Karpas-422 (cell line): ENCODE measurements around the gene MTCL1. TPM values are rescaled to one million over a fixed set of nuclear protein-coding genes. Genes with fewer than 3 reads are reported as not detected.

Experiments
- DNase-seq: peaks from one replicate; pipeline ENCODE4 v3.0.0-alpha.2; 2015
- H2AFZ ChIP-seq: fragments of 200-600 bp; sonication (generic); 2 replicates; pipeline ENCODE4 v1.6.1; 2014; ENCODE audit warnings: antibody characterized with exemption, low read length, mixed read lengths
- H3K27ac ChIP-seq: fragments of 200-600 bp; sonication (generic); 2 replicates; pipeline ENCODE4 v1.5.1; 2014; ENCODE audit warnings: mild to moderate bottlenecking, low read length, moderate library complexity
- H3K27me3 ChIP-seq: fragments of 200-600 bp; sonication (generic); 2 replicates; pipeline ENCODE4 v1.6.1; 2014; ENCODE audit warnings: low read length, mixed read lengths
- H3K36me3 ChIP-seq: fragments of 200-600 bp; sonication (generic); 2 replicates; pipeline ENCODE4 v1.6.1; 2014; ENCODE audit warnings: low read length, mixed read lengths; ENCODE audit not compliant: insufficient read depth
- H3K4me1 ChIP-seq: fragments of 200-600 bp; sonication (generic); 2 replicates; pipeline ENCODE4 v1.6.1; 2014; ENCODE audit warnings: mild to moderate bottlenecking, low read length, mixed read lengths
- H3K4me2 ChIP-seq: fragments of 200-600 bp; sonication (generic); 2 replicates; pipeline ENCODE4 v1.6.1; 2014; ENCODE audit warnings: low read length, low read depth, mild to moderate bottlenecking; ENCODE audit not compliant: poor library complexity, severe bottlenecking
- H3K4me3 ChIP-seq: fragments of 200-600 bp; sonication (generic); 2 replicates; pipeline ENCODE4 v1.5.1; 2014; ENCODE audit warnings: mild to moderate bottlenecking, antibody characterized with exemption, low read length, mixed read lengths
- H3K79me2 ChIP-seq: fragments of 200-600 bp; sonication (generic); 2 replicates; pipeline ENCODE4 v1.6.1; 2014; ENCODE audit warnings: mild to moderate bottlenecking, low read length, mixed read lengths
- H3K9ac ChIP-seq: fragments of 200-600 bp; sonication (generic); 2 replicates; pipeline ENCODE4 v1.6.0; 2014; ENCODE audit warnings: low read length
- H3K9me2 ChIP-seq: fragments of 200-600 bp; sonication (generic), shearing (Covaris generic); replicated peaks from 2 replicates; pipeline ENCODE4 v1.6.0; 2014; ENCODE audit warnings: mild to moderate bottlenecking, low read length, moderate library complexity; ENCODE audit not compliant: insufficient read depth
- H3K9me3 ChIP-seq: fragments of 300-700, 200-600 bp; sonication (generic); 2 replicates; pipeline ENCODE4 v1.6.1; 2014; ENCODE audit warnings: low read length, mixed read lengths
- H4K20me1 ChIP-seq: fragments of 200-600 bp; sonication (generic); 2 replicates; pipeline ENCODE4 v1.6.1; 2014; ENCODE audit warnings: mild to moderate bottlenecking, antibody characterized with exemption, low read length, low read depth; ENCODE audit not compliant: insufficient read depth
- total RNA-seq: library from RNA; depleted of rRNA; stranded (reverse); fragments of >200 nt; shearing (Covaris generic); gene quantifications from 2 replicates; pipeline ENCODE4 v1.2.3, GENCODE V29; 2014; ENCODE audit warnings: low replicate concordance

The MTCL1 gene
- total RNA-seq, 1 experiment from 2014 or later, result 2.9 TPM

DNA sequence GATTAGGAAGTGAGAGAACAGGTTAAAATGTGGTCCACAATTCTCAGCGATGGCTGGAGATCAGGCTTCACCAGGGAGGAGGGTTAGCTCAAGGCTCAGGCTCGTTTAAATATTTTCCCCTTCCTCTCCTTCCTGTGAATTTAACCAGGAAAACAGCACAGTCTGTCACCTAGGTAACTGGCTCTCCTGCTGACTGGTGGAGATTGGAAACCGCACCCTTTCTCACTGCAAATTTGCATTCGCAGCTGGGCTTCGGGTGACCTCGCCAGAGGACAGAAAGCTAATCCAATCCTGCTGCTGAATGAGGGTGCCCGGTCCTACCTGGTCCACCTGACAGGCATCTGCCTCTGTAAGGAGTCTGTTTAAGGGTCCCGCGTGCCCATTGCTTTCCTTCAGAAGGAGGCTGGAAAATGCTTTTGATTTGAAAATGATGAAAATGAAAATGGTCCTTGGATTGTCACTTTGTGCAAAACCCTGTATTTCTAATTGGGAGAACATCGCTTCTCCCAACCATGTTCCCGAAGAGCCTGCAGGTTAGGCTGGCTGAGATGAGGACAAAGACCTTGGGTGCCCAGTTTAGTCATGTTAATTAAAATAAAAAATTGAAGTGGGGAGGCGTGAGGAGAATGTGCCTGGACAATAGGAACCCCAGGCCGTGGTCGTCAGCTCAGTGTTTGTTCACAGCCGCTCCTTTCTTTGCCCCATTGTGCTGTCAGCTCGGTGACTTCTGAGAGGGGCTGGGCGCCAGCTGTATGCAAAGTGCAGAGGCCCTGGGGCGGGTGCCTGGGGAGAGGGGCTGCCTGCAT, 43.4 kb upstream of the MTCL1 start:
- Histone ChIP-seq H3K79me2 (no peaks in the 10 kb centered on the region), H2AFZ (no peak overlapping the region)

GRCh38 chr18:8662560-8663255, 42.6 kb upstream of the MTCL1 start:
- no peak overlapping the region for H3K4me2 ChIP-seq
- no peak overlapping the region for H3K27ac ChIP-seq
- no peak overlapping the region for H3K4me3 ChIP-seq
- H3K4me1 ChIP-seq, result peaks cover 5% of the 10 kb centered on the region; the same call in 1 of the 2 replicates
- no peaks in the 10 kb centered on the region for H3K9me2 ChIP-seq
- H3K36me3 ChIP-seq, result no peaks in the 10 kb centered on the region
- no peak overlapping the region for H3K9ac ChIP-seq
- no peaks in the 10 kb centered on the region for H3K27me3 ChIP-seq
- no peaks in the 10 kb centered on the region for H3K9me3 ChIP-seq
- no peak for DNase-seq
- no peaks in the 10 kb centered on the region for H4K20me1 ChIP-seq
- no peak overlapping the region for H2AFZ ChIP-seq
- no peaks in the 10 kb centered on the region for H3K79me2 ChIP-seq

More for the DNA sequence above, 43.4 kb upstream of the MTCL1 start:
- H3K9me3 ChIP-seq, result no peaks in the 10 kb centered on the region
- peak; percentile 30 for DNase-seq
- no peak overlapping the region for H3K9ac ChIP-seq
- peaks cover 5% of the 10 kb centered on the region; the same call in 1 of the 2 replicates for H3K4me1 ChIP-seq
- no peaks in the 10 kb centered on the region for H3K36me3 ChIP-seq
- H3K27ac ChIP-seq, result no peak overlapping the region
- no peak overlapping the region for H3K4me3 ChIP-seq
- H3K4me2 ChIP-seq, result no peak overlapping the region
- no peaks in the 10 kb centered on the region for H3K9me2 ChIP-seq
- H4K20me1 ChIP-seq, result no peaks in the 10 kb centered on the region
- H3K27me3 ChIP-seq, result no peaks in the 10 kb centered on the region

GRCh38 chr18:8667846-8668245, 37.5 kb upstream of the MTCL1 start:
- Histone ChIP-seq H3K79me2 (no peaks in the 10 kb centered on the region), H4K20me1 (0 out of 2 replicates have a peak, but pooled peaks cover 3% of the 10 kb centered on the region), H3K27ac (no peak overlapping the region), H3K4me2 (no peak overlapping the region), H3K9ac (no peak overlapping the region), H3K9me2 (no peaks in the 10 kb centered on the region), H2AFZ (no peak overlapping the region), H3K27me3 (no peaks in the 10 kb centered on the region), H3K4me3 (no peak overlapping the region), H3K4me1 (no peaks in the 10 kb centered on the region), H3K36me3 (no peaks in the 10 kb centered on the region), H3K9me3 (no peaks in the 10 kb centered on the region)
- no peak for DNase-seq

- DNase-seq, result no peak
- H3K36me3 ChIP-seq, result no peaks in the 10 kb centered on the region
- H2AFZ ChIP-seq, result no peak overlapping the region
- no peak overlapping the region for H3K9ac ChIP-seq
- H3K4me1 ChIP-seq, result no peaks in the 10 kb centered on the region
- no peak overlapping the region for H3K4me2 ChIP-seq
- 0 out of 2 replicates have a peak, but pooled peaks cover 3% of the 10 kb centered on the region for H4K20me1 ChIP-seq
- no peaks in the 10 kb centered on the region for H3K27me3 ChIP-seq
- no peaks in the 10 kb centered on the region for H3K9me3 ChIP-seq
- no peaks in the 10 kb centered on the region for H3K9me2 ChIP-seq
- H3K79me2 ChIP-seq, result no peaks in the 10 kb centered on the region
- H3K27ac ChIP-seq, result no peak overlapping the region
- no peak overlapping the region for H3K4me3 ChIP-seq
These were observed 37.0 kb upstream of the MTCL1 start for GRCh38 chr18:8668381-8668780.

DNA sequence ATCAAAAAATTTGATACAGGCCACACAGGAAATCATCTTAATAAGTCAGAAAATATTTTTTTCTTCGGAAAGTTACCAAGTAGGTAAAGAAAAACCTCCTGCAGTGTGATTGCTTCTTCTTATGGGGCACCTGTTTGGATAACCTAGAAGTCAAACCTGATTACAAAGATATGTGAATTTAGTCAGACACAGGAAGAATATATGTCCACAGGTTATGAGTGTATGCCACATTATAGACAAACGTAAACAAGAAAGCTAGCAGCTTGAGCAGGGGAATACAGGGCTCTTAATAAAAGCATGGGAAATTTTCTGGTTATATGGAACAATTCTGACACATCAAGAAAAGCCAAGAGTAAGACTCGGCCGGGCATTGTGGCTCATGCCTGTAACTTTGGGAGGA, 35.8 kb upstream of the MTCL1 start:
- Histone ChIP-seq H4K20me1 (0 out of 2 replicates have a peak, but pooled peaks cover 3% of the 10 kb centered on the region), H3K27me3 (no peaks in the 10 kb centered on the region), H3K9me2 (no peaks in the 10 kb centered on the region), H3K27ac (no peak overlapping the region), H3K9me3 (no peaks in the 10 kb centered on the region), H2AFZ (no peak overlapping the region), H3K4me3 (no peak overlapping the region), H3K4me1 (no peaks in the 10 kb centered on the region), H3K9ac (no peak overlapping the region), H3K4me2 (no peak overlapping the region), H3K36me3 (no peaks in the 10 kb centered on the region), H3K79me2 (no peaks in the 10 kb centered on the region)
- no peak for DNase-seq

- H3K36me3 ChIP-seq, result no peaks in the 10 kb centered on the region
- no peak overlapping the region for H3K4me3 ChIP-seq
- H4K20me1 ChIP-seq, result no peaks in the 10 kb centered on the region
- H3K9me3 ChIP-seq, result no peaks in the 10 kb centered on the region
- no peak overlapping the region for H2AFZ ChIP-seq
- no peak overlapping the region for H3K27ac ChIP-seq
- no peak overlapping the region for H3K9ac ChIP-seq
- no peaks in the 10 kb centered on the region for H3K79me2 ChIP-seq
- no peaks in the 10 kb centered on the region for H3K4me1 ChIP-seq
- no peaks in the 10 kb centered on the region for H3K9me2 ChIP-seq
- H3K27me3 ChIP-seq, result no peaks in the 10 kb centered on the region
- H3K4me2 ChIP-seq, result no peak overlapping the region
- no peak for DNase-seq
These were observed 31.8 kb upstream of the MTCL1 start for GRCh38 chr18:8673256-8674209.

DNA sequence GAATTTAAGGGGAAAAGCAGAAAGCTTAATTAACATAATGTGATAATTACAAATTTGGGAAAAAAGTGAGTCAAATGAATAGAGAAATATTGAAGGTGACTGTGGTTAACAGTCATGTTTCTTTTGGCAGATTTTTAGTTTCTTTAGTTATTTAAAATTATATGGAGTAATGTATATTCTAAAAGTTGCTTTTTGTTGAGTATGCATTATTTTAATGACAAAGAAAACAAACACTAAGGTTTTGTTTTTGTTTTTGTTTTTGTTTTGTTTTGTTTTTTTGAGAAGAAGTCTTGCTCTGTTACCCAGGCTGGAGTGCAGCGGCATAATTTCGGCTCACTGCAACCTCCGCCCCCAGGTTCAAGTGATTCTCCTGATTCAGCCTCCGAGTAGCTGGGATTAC, 30.3 kb upstream of the MTCL1 start:
- Histone ChIP-seq H3K4me2 (no peak overlapping the region), H3K79me2 (no peaks in the 10 kb centered on the region), H3K9me3 (no peaks in the 10 kb centered on the region), H3K36me3 (no peaks in the 10 kb centered on the region), H3K27ac (no peak overlapping the region), H3K27me3 (no peaks in the 10 kb centered on the region), H3K4me3 (no peak overlapping the region), H3K9ac (no peak overlapping the region), H3K9me2 (no peaks in the 10 kb centered on the region), H3K4me1 (no peaks in the 10 kb centered on the region), H4K20me1 (no peaks in the 10 kb centered on the region), H2AFZ (no peak overlapping the region)
- no peak for DNase-seq
